GM12878 (cell line): ENCODE measurements around the gene DAB2IP. TPM values are rescaled to one million over a fixed set of nuclear protein-coding genes. Genes with fewer than 3 reads are reported as not detected.

Source experiments
- ATAC-seq: fragments of 200-7000 bp; cut with Tn5 transposase; 3 replicates; pipeline ENCODE4 v1.9.1; 2020; ENCODE audit warnings: mild to moderate bottlenecking, moderate library complexity
- BruUV-seq: library from RNA; stranded (reverse); fragments of 400-500 nt; replicated peaks from 2 replicates; lab custom pipeline; 2021; lab: Mats Ljungman, UMichigan
- CTCF ChIA-PET: fragments of 300-600 bp; sonication (Branson Sonifier 250); formaldehyde crosslinking; extraction: SDS; loops from one replicate; lab custom pipeline; 2021; ENCODE audit warnings: inconsistent platforms; lab: Yijun Ruan, JAX
- POLR2A ChIA-PET: fragments of 350-600 bp; formaldehyde crosslinking; extraction: SDS; loops from one replicate; lab custom pipeline; 2021; ENCODE audit warnings: inconsistent platforms; lab: Charles Lee
- RAD21 ChIA-PET: fragments of 300-600 bp; sonication (Branson Sonifier 250); formaldehyde crosslinking; loops from one replicate; lab custom pipeline; 2023; ENCODE audit warnings: antibody characterized with exemption; ENCODE audit not compliant: unreplicated experiment; lab: Charles Lee
- SMC1A ChIA-PET: fragments of 300-600 bp; sonication (Branson Sonifier 250); formaldehyde crosslinking; loops from one replicate; lab custom pipeline; 2023; ENCODE audit not compliant: unreplicated experiment, uncharacterized antibody; lab: Charles Lee
- DNase-seq: peaks from one replicate; pipeline ENCODE4 v3.0.0-alpha.2; 2011; ENCODE audit warnings: low read depth, low spot score
- FAIRE-seq: peaks from 3 replicates; lab custom pipeline; 2011; peaks lifted over from hg19 to GRCh38; lab: Jason Lieb, UNC
- H2AFZ ChIP-seq: 2 replicates; pipeline ENCODE4 v1.6.0; 2011; ENCODE audit warnings: low read depth, low read length, control low read depth; ENCODE audit not compliant: control insufficient read depth
- H3K27ac ChIP-seq: 2 replicates; pipeline ENCODE4 v1.5.1; 2011; ENCODE audit warnings: control low read depth; ENCODE audit not compliant: control insufficient read depth, insufficient read depth
- H3K27me3 ChIP-seq, 2 experiments: replicated peaks in 1 of 2; 2 replicates each; pipeline versions ENCODE4 v1.6.0 to v1.6.1; 2011; ENCODE audit warnings: low read length in 1 of 2; ENCODE audit not compliant: control insufficient read depth in 2 of 2, insufficient read depth in 2 of 2
- H3K36me3 ChIP-seq, 2 experiments: 2 replicates each; pipeline ENCODE4 v1.5.1; 2011; ENCODE audit warnings: low read length in 1 of 2; ENCODE audit not compliant: control insufficient read depth in 2 of 2, insufficient read depth in 2 of 2
- H3K4me1 ChIP-seq: 2 replicates; pipeline ENCODE4 v1.6.1; 2011; ENCODE audit warnings: mild to moderate bottlenecking, low read length, moderate library complexity, mixed read lengths; ENCODE audit not compliant: control insufficient read depth, insufficient read depth
- H3K4me2 ChIP-seq: 2 replicates; pipeline ENCODE4 v1.6.0; 2011; ENCODE audit warnings: control low read depth; ENCODE audit not compliant: control insufficient read depth, insufficient read depth
- H3K4me3 ChIP-seq: fragments of 200-600 bp; sonication (generic); 2 replicates; pipeline ENCODE4 v1.5.1; 2016
- H3K79me2 ChIP-seq: 2 replicates; pipeline ENCODE4 v1.6.0; 2011; ENCODE audit warnings: low read length; ENCODE audit not compliant: control insufficient read depth, insufficient read depth
- H3K9ac ChIP-seq: 2 replicates; pipeline ENCODE4 v1.8.0; 2011; ENCODE audit warnings: low read length, control low read depth, mixed read lengths; ENCODE audit not compliant: control insufficient read depth, insufficient read depth
- H3K9me3 ChIP-seq: replicated peaks from 3 replicates; pipeline ENCODE4 v1.5.1; 2011; ENCODE audit warnings: mild to moderate bottlenecking, low read length; ENCODE audit not compliant: control insufficient read depth, insufficient read depth
- H4K20me1 ChIP-seq: 2 replicates; pipeline ENCODE4 v1.6.0; 2011; ENCODE audit not compliant: control insufficient read depth, insufficient read depth
- BRCA1 ChIP-seq: IDR thresholded peaks from 2 replicates; pipeline ENCODE4 v1.6.1; 2011; ENCODE audit warnings: low read depth, low read length, improper control_type of control experiment
- CREB1 ChIP-seq: IDR thresholded peaks from 2 replicates; pipeline ENCODE4 v1.6.1; 2012; ENCODE audit warnings: low read depth, mild to moderate bottlenecking, inconsistent platforms
- CREM ChIP-seq: IDR thresholded peaks from 2 replicates; pipeline ENCODE4 v1.6.1; 2014; ENCODE audit warnings: antibody characterized with exemption, low read depth
- EP300 ChIP-seq, 2 experiments: fragments of 150-350 bp in 1 of 2; IDR thresholded peaks; 2 replicates each; pipeline ENCODE4 v1.6.1; 2011 to 2012; ENCODE audit warnings: low read depth in 2 of 2, low read length in 2 of 2, borderline replicate concordance in 1 of 2, improper control_type of control experiment in 1 of 2, inconsistent platforms in 1 of 2; ENCODE audit not compliant: control insufficient read depth in 1 of 2
- ETV6 ChIP-seq, 2 experiments: fragments of 450-650 bp in 1 of 2; IDR thresholded peaks in 1 of 2; conservative IDR thresholded peaks in 1 of 2; 2 replicates each; pipeline ENCODE4 v1.6.1; 2014; ENCODE audit warnings: antibody characterized with exemption in 1 of 2, borderline replicate concordance in 1 of 2, low read depth in 1 of 2, mild to moderate bottlenecking in 1 of 2, moderate library complexity in 1 of 2
- GABPA ChIP-seq: IDR thresholded peaks from 2 replicates; pipeline ENCODE4 v1.6.1; 2014; ENCODE audit warnings: antibody characterized with exemption, low read depth, mild to moderate bottlenecking, inconsistent platforms
- JUND ChIP-seq: IDR thresholded peaks from 2 replicates; pipeline ENCODE4 v1.6.1; 2012; ENCODE audit warnings: low read depth, mild to moderate bottlenecking, low read length, improper control_type of control experiment, moderate library complexity
- KAT2A ChIP-seq: conservative IDR thresholded peaks from 2 replicates; pipeline ENCODE4 v1.6.1; 2011; ENCODE audit warnings: low read depth, low read length; ENCODE audit not compliant: control insufficient read depth
- KDM1A ChIP-seq: fragments of 200-600 bp; sonication (generic); IDR thresholded peaks from 2 replicates; pipeline ENCODE4 v1.6.1; 2016; ENCODE audit warnings: borderline replicate concordance
- NR2F1 ChIP-seq: fragments of 450-650 bp; conservative IDR thresholded peaks from 2 replicates; pipeline ENCODE4 v1.6.1; 2017; ENCODE audit warnings: mild to moderate bottlenecking
- ZBED1 ChIP-seq: IDR thresholded peaks from 2 replicates; pipeline ENCODE4 v1.6.1; 2016; ENCODE audit warnings: borderline replicate concordance
- WGBS: methylation state at CpG from one replicate; pipeline ENCODE4 v1.1.6; 2016; ENCODE audit warnings: low lambda C conversion rate; ENCODE audit not compliant: insufficient replicate concordance, insufficient coverage; ENCODE audit errors: missing lambda C conversion rate; 5-methylcytosine and 5-hydroxymethylcytosine counted together
- in situ Hi-C: fragments of 300-500 bp; cut with MboI; formaldehyde crosslinking; loops from 9 replicates; pipeline ENCODE4 v1.14.3; 2018; ENCODE audit warnings: mixed read lengths
- intact Hi-C: fragments of 100-400 bp; cut with micrococcal nuclease; formaldehyde crosslinking; loops from one replicate; pipeline ENCODE4 v1.14.2; 2022; ENCODE audit not compliant: unreplicated experiment
- polyA plus RNA-seq, 11 experiments: library from polyadenylated mRNA; depleted of rRNA in 4 of 11; unstranded in 6 of 11; stranded (reverse) in 5 of 11; fragments of >200 nt; fragmentation: Nextera tagmentation in 4 of 11; fragmentation: Illumina TruSeq in 1 of 11; extraction: Ambion mirVana in 4 of 11; extraction: Trizol in 1 of 11; gene quantifications; 1 replicate in 1 of 11; 2 replicates in 10 of 11; pipeline versions ENCODE4 v1.2.1 to v1.2.3, GENCODE V29; 2011 to 2016; ENCODE audit warnings: inconsistent platforms in 2 of 11, missing spikeins in 2 of 11, low read depth in 1 of 11
- total RNA-seq, 4 experiments: library from RNA; depleted of rRNA in 3 of 4; stranded (reverse); fragments of >200 nt in 3 of 4; fragmentation: Illumina TruSeq in 1 of 4; extraction: Trizol in 1 of 4; gene quantifications; 2 replicates each; pipeline versions ENCODE4 v1.2.1 to v1.2.3, GENCODE V29; 2013 to 2021
- TF ChIP-seq, protein P1 (sequence below): fragments of 450-650 bp; IDR thresholded peaks from 2 replicates; pipeline ENCODE4 v1.6.1; 2017; ENCODE audit warnings: mild to moderate bottlenecking, moderate library complexity
- TF ChIP-seq, protein P2 (sequence below): fragments of 450-650 bp; IDR thresholded peaks from 2 replicates; pipeline ENCODE4 v1.6.1; 2017; ENCODE audit warnings: low read depth, mild to moderate bottlenecking, moderate library complexity

DAB2IP gene
- total and polyA plus RNA-seq, 10 of the 15 experiments (the other 5 are each of a cell fraction or from before 2014, with no cell fraction given): 0.03 to 0.38 (median 0.14) TPM; not detected in 6

DNA sequence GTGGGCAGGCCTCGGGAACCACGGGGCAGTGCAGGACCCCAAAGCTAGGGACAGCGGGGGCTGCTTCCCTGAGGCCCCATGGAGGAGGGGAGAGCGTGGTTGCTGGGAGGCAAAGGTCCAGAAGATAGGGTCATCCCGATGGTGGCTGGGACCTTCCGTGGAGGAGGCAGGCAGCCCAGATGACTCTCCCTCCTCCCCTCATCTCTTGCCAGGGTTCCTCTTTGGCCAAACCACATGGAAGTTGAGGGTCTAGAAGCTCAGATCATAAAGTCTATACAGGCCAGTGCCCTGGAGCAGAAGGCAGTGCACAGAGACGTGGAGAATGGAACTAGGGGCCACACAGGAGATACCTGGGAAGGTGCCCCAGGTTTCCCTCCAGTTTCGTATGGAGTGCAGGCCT is 22.6 kb downstream of the DAB2IP start:
- in situ Hi-C loops: no loop called here
- SMC1A ChIA-PET: no interaction called here

More for the DNA sequence above, 22.6 kb downstream of the DAB2IP start:
- Histone ChIP-seq H3K4me3 (no peak overlapping the region), H3K9me3 (no peaks in the 10 kb centered on the region), H3K9ac (no peak overlapping the region), H3K27me3 (peaks cover 2 to 5% of the 10 kb centered on the region in 2 experiments; a peak in 1 of 4 replicates), H3K4me2 (no peak overlapping the region), H3K79me2 (no peaks in the 10 kb centered on the region), H3K27ac (no peak overlapping the region), H4K20me1 (no peaks in the 10 kb centered on the region), H2AFZ (no peak overlapping the region), H3K36me3 (no peaks in the 10 kb centered on the region), H3K4me1 (no peaks in the 10 kb centered on the region)
- POLR2A ChIA-PET: no interaction called here
- DNase-seq: no peak
- TF ChIP-seq NR2F1: no peak
- TF ChIP-seq BRCA1: no peak
- no peak for TF ChIP-seq JUND
- no peak for TF ChIP-seq ZBED1
- TF ChIP-seq KDM1A: no peak
- TF ChIP-seq GABPA: no peak
- TF ChIP-seq, protein P1, sequence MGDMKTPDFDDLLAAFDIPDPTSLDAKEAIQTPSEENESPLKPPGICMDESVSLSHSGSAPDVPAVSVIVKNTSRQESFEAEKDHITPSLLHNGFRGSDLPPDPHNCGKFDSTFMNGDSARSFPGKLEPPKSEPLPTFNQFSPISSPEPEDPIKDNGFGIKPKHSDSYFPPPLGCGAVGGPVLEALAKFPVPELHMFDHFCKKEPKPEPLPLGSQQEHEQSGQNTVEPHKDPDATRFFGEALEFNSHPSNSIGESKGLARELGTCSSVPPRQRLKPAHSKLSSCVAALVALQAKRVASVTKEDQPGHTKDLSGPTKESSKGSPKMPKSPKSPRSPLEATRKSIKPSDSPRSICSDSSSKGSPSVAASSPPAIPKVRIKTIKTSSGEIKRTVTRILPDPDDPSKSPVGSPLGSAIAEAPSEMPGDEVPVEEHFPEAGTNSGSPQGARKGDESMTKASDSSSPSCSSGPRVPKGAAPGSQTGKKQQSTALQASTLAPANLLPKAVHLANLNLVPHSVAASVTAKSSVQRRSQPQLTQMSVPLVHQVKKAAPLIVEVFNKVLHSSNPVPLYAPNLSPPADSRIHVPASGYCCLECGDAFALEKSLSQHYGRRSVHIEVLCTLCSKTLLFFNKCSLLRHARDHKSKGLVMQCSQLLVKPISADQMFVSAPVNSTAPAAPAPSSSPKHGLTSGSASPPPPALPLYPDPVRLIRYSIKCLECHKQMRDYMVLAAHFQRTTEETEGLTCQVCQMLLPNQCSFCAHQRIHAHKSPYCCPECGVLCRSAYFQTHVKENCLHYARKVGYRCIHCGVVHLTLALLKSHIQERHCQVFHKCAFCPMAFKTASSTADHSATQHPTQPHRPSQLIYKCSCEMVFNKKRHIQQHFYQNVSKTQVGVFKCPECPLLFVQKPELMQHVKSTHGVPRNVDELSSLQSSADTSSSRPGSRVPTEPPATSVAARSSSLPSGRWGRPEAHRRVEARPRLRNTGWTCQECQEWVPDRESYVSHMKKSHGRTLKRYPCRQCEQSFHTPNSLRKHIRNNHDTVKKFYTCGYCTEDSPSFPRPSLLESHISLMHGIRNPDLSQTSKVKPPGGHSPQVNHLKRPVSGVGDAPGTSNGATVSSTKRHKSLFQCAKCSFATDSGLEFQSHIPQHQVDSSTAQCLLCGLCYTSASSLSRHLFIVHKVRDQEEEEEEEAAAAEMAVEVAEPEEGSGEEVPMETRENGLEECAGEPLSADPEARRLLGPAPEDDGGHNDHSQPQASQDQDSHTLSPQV: no peak
- TF ChIP-seq ETV6 (conservative IDR thresholded peaks at IDR 0.05 in 1 of 2, IDR thresholded peaks at IDR 0.05 in 1 of 2; ENCODE audit: borderline replicate concordance in 1 of 2, low read depth in 1 of 2): no peak
- TF ChIP-seq EP300 (IDR thresholded peaks at IDR 0.05; ENCODE audit: borderline replicate concordance in 1 of 2, control insufficient read depth in 1 of 2, low read depth in 2 of 2, low read length in 2 of 2): no peak
- no peak for TF ChIP-seq CREB1
- no peak for TF ChIP-seq KAT2A
- TF ChIP-seq CREM: no peak
- TF ChIP-seq, protein P2, sequence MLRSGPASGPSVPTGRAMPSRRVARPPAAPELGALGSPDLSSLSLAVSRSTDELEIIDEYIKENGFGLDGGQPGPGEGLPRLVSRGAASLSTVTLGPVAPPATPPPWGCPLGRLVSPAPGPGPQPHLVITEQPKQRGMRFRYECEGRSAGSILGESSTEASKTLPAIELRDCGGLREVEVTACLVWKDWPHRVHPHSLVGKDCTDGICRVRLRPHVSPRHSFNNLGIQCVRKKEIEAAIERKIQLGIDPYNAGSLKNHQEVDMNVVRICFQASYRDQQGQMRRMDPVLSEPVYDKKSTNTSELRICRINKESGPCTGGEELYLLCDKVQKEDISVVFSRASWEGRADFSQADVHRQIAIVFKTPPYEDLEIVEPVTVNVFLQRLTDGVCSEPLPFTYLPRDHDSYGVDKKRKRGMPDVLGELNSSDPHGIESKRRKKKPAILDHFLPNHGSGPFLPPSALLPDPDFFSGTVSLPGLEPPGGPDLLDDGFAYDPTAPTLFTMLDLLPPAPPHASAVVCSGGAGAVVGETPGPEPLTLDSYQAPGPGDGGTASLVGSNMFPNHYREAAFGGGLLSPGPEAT: no peak
- RAD21 ChIA-PET: no interaction called here
- no peak for FAIRE-seq
- CTCF ChIA-PET: no interaction called here
- intact Hi-C loops: no loop called here
- 26% methylated on average over 8 of the region's 8 CpGs for WGBS
- no peak for ATAC-seq
- BruUV-seq: no TSS peak
